Measurements from ENCODE around the gene CYP2C8. TPM values are rescaled to one million over a fixed set of nuclear protein-coding genes. Genes with fewer than 3 reads are reported as not detected.
"Not testable (repeated sequence)": the region's sequence is repeated elsewhere in the genome, so short reads cannot be mapped to it uniquely, and the experiment has no call there.

CYP2C8 gene
- 10 to 100 TPM in 3 of 5 donors, 1 to 10 TPM in 2; 5.0 to 10.6 (median 10.1) TPM for polyA plus RNA-seq (ENCODE audit: insufficient read depth in 1 of 5, insufficient read length in 5 of 5, low replicate concordance in 1 of 5)
- long read RNA-seq, donor 1, partial matches to known transcripts, result 0 of 1 reads
- long read RNA-seq, donor 1, other reads (novel, unspliced or antisense), result 0 of 1 reads
- long read RNA-seq, donor 2, result 0 reads
- long read RNA-seq, donor 3, result 0 reads
- long read RNA-seq, donor 4, result 0 reads
- long read RNA-seq, donor 5, result 0 reads
- long read RNA-seq, donor 6, result 0 reads
- long read RNA-seq, donor 7, partial matches to known transcripts, result 0 of 1 reads
- long read RNA-seq, donor 7, other reads (novel, unspliced or antisense), result 0 of 1 reads
- long read RNA-seq, donor 8, result 0 reads

DNA sequence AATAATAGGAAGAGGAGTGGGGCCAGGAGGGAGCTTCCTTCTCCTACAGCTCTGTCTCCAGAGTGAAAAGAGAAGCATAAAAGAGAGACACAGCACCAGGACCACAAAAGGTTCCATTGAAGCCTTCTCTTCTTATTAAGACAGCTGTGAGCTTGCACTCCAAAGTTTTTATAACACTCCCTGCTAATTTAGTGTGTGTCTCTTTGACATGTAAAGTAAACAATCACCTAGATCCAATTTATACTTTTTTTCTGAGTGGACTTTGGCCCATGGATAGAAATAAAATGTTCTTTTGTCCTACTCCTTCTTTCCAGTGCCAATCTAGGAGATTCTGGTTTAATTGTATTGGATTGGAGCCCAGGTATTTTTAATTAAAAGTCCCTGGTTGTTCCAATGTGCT is at the start of gene CYP2C8:
CYP2C8 (minus strand) TSS at position 212 of the 400 bp plus-strand sequence; CDS start at position 117, 95 bp downstream.
- no peak for DNase-seq

DNA sequence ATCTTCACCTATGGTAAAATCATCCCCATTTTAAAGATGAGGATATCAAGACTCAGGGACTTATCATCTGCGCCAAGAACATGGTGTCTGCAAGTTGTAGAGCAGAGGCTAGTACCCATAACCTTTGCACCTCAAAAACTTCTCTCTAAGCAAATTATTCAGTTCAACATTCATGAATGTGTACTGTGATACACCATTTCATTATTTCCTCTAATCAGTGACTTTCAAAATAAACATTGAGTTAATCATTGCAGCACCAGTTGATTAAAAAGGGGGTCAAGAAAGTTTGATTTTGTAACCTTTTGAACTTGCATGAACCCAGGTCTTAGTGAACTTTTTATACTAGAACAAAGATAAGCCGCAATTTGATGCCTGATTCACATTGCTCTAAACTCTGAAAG is 47.6 kb upstream of the CYP2C8 start:
- DNase-seq, result no peak

DNA sequence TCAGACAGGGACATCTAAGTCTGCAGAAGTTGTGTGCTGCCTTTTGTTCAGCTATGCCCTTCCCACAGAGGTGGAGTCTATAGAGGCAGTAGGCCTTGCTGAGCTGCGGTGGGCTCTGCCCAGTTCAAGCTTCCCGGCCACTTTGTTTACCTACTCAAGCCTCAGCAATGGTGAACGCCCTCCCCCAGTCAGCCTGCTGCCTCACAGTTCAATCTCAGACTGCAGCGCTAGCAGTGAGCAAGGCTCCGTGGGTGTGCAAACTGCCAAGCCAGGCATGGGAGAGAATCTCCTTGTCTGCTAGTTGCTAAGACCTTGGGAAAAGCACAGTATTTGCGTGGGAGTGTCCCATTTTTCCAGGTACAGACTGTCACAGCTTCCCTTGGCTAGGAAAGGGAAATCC is 41.5 kb upstream of the CYP2C8 start:
- not testable (repeated sequence) for DNase-seq

DNA sequence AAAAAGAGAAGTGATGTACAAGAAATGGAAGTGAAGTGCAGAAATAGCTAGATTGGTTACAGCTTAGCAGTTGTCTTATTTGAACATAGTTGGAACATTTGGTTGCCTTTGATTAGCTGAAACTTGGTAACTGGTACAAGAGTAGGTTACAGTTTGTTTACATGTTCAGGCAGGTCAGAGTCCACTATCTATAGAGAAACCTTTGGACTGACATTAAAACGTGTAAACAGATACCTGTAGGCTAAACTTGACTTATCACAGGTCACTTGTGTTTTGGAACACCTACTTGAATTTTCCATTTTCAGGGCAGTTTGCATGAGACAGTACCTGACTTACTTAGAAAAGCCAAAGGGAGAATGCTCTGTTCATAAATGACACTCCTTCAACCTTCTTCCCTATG is 28.5 kb upstream of the CYP2C8 start:
- no peak for DNase-seq

DNA sequence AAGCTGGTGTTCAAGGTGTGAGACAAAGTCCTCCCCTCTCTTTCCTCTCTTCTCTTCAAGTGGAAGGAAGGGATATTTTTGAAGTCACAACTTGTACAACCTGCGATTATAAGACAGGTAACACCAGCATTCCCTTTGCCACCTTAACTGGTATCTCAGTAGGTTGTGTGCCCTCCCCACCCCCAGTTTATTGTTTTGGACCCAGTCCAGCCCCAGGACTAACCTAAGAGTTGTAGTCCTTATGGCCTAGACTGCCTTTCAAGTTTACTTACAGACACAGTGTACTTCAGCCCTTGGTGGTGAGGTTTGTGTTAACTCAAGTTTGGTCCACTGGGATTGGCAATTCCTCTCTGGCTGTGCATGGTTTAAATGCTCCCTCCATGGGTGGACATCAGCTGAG is 26.8 kb upstream of the CYP2C8 start:
- DNase-seq, result no peak

DNA sequence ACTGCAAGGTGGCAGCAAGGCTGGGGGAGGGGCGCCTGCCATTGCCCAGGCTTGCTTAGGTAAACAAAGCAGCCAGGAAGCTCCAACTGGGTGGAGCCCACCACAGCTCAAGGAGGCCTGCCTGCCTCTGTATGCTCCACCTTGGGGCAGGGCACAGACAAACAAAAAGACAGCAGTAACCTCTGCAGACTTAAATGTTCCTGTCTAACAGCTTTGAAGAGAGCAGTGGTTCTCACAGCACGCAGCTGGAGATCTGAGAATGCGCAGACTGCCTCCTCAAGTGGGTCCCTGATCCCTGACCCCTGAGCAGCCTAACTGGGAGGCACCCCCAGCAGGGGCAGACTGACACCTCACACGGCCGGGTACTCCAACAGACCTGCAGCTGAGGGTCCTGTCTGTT is 10.3 kb upstream of the CYP2C8 start:
- not testable (repeated sequence) for DNase-seq

DNA sequence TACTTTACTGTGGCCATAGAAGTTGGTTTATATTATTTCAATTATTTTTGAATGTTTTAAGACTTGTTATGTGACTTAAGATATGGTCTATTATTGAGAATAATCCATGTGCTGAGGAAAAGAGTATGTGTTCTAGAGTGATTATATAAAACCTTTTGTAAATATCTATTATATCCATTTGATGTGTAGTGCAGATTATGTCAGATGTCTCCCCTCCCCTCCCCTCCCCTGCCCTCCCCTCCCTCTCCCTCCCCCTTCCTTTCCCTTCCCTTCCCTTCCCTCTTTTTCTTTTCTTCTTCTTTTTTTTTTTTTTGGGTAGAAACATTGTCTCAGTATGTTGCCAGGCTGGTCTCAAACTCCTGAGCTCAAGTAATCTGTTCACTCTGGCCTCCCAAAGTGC is 8.3 kb upstream of the CYP2C8 start:
- no peak for DNase-seq

DNA sequence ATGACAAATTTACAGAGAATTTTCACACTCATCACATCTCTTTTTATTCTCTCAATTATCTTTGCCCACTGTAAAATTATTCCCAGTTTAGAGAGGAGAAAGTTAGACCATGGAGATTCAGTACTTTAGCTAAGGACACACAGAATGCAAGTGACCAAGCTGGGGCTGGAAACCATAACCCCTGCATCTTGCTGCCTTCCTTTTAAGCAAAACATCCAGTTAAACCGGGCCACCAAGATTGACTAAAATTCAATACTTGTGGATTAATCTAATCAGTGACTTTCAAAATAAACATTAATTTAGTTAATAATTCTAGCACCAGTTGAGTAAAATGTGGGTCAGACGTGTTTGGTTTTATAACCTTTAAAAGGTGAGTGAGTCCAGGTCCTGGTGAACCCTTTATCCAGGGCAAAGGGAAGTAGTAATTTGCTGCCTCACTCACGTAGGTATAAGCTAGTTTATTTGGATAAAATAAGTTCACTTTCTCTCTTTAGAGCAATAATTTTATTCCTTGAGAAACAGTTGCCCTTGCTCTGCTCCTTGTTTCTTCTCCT is 1.9 kb upstream of the CYP2C8 start:
- DNase-seq, result no peak

DNA sequence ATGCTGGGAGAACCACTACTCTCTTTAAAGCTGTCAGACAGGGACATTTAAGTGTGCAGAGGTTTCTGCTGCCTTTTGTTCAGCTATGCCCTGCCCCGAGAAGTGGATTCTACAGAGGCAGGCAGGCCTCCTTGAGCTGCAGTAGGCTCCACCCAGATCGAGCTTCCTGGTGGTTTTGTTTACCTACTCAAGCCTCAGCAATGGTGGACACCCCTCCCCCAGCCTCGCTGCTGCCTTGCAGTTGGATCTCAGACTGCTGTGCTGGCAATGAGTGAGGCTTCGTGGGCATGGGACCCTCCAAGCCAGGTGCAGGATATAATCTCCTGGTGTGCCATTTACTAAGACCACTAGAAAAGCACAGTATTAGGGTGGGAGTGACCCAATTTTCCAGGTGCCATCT is 5.2 kb downstream of the CYP2C8 start:
- not testable (repeated sequence) for DNase-seq

DNA sequence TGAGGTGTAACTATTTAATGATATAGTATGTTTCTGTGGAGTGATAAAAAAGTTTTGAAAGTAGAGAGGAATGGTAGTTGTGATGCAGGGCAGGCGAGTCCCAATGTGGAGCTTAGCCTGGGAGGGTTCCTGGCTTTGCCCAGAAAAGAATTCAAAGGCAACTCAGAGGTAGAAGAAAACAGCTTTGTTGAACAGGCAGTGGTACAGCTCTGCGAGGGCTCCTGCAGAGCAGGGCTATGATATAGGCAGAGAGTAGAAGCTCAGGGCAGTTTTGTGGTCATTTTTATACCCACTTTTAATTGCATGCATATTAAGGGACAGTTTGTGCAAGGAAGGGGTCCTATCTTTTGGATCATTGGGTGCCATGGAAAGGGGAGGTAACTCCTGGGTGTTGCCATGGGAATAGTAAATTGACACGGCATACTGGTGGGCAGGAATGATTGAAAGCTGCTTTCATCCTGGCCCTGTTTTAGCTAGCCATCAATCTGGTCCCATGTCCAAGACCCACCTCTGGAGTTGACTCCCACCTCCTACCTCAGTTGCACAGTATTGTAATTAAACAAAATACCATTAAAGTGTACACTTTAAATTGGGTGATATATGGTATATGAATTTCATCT is 12.4 kb downstream of the CYP2C8 start:
- DNase-seq, result no peak

DNA sequence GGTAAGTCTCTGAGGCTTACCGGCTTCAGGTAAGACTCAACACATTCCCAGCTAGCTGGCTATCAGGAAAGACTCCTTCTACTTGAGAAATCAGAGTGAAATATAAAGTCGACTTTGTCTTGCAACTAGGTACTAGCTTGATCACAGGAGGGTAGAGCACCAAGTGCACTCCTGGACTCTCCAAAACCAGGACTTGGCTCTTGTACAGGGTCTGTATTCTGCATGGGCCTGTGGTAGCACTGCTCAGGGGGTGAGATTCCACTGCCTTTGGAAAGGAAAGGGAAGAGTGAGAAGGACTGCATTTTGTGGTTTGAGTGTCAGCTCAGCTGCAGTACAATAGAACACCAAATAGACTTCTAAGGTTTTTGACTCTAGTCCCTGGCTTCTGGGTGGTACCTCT is 19.4 kb downstream of the CYP2C8 start:
- DNase-seq, result no peak

DNA sequence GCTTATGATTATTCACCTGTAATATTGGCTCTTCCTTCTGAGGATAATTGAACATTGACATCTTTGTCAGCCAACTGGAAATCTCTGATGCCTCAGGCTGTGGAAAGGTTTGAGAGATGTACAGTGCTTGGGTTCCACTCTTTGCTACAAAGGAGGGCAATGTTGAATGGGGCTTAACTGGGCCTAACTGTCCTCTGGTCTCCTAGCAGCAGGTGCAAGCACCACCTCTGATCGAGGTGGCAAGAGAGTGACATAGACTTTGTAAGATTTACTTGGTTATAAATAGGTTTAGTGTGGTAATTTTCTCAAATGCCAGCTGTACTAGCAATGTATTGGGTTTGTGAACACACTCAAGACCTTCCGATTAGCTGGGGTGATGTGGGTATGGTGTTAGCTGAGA is 21.1 kb downstream of the CYP2C8 start:
- no peak for DNase-seq

DNA sequence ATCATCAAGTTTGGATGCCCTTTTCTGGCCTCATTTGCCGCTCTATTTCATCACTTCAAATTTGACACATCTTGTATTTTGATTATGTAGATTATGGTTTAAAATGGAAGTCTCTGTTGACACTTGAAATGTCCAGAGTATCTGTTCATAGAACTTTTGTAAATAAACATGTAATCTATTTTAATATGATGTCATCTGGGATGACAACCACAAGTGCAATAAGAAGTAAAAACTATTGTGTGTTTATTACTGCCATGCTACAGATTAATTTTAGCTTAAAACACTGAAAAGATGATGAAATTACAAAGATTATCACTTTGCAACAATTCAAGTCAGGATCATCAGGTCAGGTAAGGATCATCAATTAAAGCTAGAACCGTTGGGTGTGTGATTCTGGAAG is 30.0 kb downstream of the CYP2C8 start:
- no peak for DNase-seq

DNA sequence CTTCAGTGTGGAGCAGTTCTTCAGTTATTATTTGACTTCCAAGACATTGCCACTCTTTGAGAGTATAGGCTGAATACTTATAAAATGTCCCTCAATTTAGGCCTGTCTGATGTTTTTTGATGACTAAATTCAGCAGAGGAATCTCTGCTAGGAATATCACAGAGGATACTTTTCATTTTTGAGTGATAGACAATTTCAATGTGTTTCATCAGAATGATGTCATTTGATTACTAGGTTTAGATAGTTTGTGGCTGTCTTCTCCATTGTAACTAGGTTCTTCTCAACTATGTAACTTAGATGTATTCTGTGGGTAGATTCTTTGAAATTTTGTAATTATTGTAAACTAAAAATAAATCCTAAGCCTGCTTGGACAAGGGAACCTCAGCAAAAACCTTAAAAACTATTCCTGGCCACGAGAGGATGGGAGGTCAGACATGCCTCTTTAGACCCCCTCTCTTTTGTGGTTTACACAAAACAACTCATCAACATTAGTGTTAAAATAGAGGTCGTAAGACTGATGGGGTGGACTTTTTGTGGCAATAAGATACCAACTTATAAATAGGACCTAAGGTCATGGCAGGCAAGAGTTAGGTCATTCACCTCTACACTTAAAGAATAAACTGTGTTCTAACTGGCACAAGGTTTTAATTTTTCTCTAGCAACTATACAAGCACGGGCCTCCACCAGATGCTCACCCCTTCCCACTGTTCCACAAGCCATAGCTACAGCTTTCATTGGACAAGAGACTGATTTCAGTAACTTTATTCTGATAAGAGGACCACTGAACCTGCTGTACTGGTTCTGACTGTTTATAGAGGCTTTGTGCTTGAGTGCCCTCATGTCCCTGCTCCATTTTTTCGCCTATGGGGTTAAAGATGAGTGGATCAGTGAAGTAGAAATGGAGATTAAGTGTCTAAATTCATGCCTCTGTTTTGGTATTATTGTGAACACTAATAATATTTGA is 33.7 kb downstream of the CYP2C8 start:
- DNase-seq, result peak; percentile 36 to 39

DNA sequence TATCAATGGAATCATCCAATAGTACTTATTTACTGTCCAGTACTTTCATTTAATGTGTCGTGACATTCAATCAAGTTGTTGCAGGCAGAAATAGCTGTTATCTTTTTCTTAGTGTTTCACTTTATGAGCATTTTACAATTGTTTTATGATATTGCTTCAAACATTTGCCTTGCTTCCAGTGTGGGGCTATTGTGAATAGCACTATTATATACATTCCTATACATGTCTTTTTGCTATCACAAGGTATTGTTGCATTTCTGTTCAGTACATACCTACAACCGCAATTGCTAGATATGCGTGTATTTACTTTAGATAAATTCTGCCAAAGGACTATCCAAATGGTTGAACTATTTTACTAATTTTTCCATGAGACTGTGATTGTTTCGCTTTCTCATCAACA is 34.9 kb downstream of the CYP2C8 start:
- no peak for DNase-seq

DNA sequence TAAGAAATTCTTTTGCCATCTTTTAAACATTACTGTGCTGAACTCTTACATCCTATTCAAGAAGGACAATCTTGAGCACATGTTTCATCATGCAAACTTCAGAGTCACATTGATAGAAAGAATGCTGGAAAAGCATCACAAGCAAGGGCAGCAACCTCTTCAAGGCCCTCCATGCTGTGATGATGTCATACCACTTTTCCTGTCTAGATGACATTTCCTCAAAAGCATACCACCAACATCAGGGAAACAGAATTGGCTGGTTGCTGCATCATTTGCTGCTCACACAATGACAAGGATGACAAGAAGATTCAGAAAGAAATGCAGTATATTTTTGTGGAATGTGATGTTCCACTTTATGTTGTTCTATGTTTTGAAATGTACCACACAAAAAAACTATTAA is 37.6 kb downstream of the CYP2C8 start:
- DNase-seq, result no peak

DNA sequence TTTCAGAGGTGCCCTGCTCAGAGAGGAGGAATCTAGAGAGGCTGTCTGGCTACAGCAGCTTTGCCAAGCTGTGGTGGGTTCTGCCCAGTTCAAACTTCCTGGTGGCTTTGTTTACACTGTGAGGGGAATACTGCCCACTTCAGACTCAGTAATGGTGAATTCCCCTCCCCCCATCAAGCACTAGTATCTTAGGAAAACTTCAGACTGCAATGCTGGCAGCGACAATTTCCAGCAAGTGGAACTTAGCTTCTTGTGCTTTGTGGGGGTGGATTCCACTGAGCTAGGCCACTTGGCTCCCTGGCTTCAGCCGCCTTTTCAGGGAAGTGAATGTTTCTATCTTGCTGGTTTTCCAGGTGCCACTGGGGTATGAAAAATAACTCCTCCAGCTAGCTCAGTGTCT is 42.8 kb downstream of the CYP2C8 start:
- DNase-seq, result no peak

DNA sequence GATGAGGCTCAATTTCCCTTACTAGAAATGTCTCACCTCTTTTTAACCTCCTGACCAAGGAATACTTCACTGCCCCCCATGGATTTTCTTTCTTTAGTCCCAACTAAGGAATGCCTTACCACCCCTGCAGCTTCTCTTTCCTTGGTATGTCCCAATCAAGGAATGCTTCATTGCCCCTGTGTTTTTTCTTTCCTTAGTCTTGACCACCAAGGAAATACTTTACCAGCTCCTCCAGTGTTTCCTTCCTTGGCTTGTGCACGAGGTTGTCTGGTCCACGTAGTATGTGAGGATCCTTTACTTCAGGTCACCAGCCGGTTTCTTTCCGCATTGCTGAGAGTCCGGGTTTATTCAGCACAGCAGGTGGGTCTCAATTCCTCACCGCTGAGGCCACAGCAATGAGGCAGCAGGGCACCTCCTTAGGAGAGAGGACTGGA is 71.5 kb downstream of the CYP2C8 start:
- DNase-seq, result no peak

DNA sequence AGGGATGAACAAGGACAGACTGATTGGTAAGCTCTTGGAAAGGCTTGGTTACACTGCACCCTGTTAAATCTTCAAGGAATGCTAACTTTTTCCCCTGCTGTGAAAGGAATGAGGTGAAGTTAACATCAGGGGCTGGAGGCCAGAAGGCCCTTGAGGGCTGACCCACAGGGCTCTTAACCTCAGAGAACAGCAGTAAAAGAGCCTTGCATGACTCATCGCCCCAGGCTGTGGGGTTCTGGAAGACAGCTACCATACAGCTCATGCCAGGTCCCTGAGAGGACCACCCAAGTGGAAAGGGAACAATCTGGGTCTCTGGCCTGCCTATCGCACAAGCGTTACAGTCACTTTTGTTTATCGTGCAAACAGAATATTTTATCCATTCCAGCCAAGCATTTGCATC is 76.5 kb downstream of the CYP2C8 start:
- DNase-seq, result no peak

DNA sequence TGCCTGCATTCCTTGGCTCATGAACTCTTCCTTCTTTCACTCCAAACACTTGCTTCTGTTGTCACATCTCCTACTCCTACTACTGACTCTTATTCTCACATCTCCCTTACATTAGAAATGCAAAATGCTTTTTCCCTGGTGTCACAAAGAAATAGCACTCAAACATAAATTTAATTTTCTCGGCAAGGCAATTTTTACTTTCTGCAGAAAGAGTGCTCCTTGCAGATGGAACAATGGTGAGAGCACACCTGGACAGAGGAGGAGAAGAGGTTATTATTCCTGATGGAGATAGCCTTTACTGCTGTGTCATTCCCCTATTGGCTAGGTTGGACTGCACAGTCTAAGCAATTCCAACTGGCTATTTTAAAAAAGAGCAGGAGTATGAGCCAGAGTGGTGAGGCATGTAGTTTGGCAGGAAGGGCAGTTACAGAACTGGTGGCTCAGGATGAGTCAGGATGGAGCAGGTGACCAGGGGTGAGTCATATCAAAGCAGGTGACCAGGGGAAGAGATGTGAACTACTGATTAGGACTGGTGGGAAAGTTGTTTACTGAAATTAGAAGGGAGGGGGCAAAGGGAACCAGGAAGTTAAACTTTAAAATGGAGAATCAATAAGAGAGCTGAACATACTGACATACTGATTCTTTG is 77.9 kb downstream of the CYP2C8 start:
- DNase-seq, result no peak

DNA sequence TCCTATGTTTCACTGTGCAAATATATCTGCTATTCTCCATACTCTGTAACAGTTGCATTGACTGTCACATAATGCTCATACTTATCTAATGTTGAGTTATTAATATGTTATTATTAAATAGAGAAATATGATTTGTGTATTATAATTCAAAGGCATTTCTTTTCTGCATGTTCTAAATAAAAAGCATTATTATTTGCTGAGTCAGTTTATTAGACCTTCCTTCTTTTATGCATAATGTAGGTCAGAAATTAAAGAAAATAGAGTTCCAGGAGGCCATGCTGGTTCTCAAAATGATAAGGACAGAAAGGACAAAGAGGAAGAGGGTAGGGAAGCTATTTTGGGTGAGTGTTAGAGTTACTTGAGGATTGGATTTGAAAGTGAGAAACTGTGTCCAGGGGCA is 80.1 kb downstream of the CYP2C8 start:
- no peak for DNase-seq
